ENCODE measurements around the gene TULP3.

TULP3 gene

GRCh38 chr12:2877047-2877952, 13.4 kb upstream of the TULP3 start, which contains the start of the genes FOXM1 and RHNO1:
FOXM1 (minus strand) TSS chr12:2877174; CDS start chr12:2874478, 2,696 bp downstream.
RHNO1 (plus strand) TSS chr12:2877223; CDS start chr12:2885367, 8,144 bp downstream.
- DNase-seq = peak; percentile 17 to 95 (median 86)

- DNase-seq = peak in 5 of 56 donors; percentile 4 to 37 (median 5)
Observed at GRCh38 chr12:2877953-2878732, 12.5 kb upstream of the TULP3 start.

- DNase-seq = no peak
Observed at GRCh38 chr12:2879853-2880252, 10.8 kb upstream of the TULP3 start.

- no peak for DNase-seq
Observed at GRCh38 chr12:2884810-2885209, 5.9 kb upstream of the TULP3 start.

GRCh38 chr12:2886768-2887450, 3.8 kb upstream of the TULP3 start:
- DNase-seq = no peak

- no peak for DNase-seq
Observed at GRCh38 chr12:2890001-2890387, 697 bp upstream of the TULP3 start.

- DNase-seq = peak in 36 of 56 donors; percentile 29 to 79 (median 64)
Observed at GRCh38 chr12:2891240-2892053, 756 bp downstream of the TULP3 start.

GRCh38 chr12:2892246-2892645, 1.6 kb downstream of the TULP3 start:
- no peak for DNase-seq

GRCh38 chr12:2893007-2893406, 2.3 kb downstream of the TULP3 start:
- no peak for DNase-seq

GRCh38 chr12:2895051-2895451, 4.4 kb downstream of the TULP3 start:
- DNase-seq = no peak

GRCh38 chr12:2895511-2895910, 4.8 kb downstream of the TULP3 start:
- no peak for DNase-seq

- DNase-seq = no peak
Observed at GRCh38 chr12:2897418-2897817, 6.7 kb downstream of the TULP3 start.

- no peak for DNase-seq
Observed at GRCh38 chr12:2900642-2901041, 10.0 kb downstream of the TULP3 start.

GRCh38 chr12:2902272-2902880, 11.7 kb downstream of the TULP3 start:
- peak in 36 of 56 donors; percentile 3 to 65 (median 23) for DNase-seq

GRCh38 chr12:2904260-2904659, 13.6 kb downstream of the TULP3 start:
- no peak for DNase-seq

- no peak for DNase-seq
Observed at GRCh38 chr12:2912216-2912575, 21.5 kb downstream of the TULP3 start.

GRCh38 chr12:2919249-2919648, 28.6 kb downstream of the TULP3 start:
- no peak for DNase-seq

GRCh38 chr12:2922329-2922728, 31.6 kb downstream of the TULP3 start:
- no peak for DNase-seq

- no peak for DNase-seq
Observed at GRCh38 chr12:2923057-2923456, 32.4 kb downstream of the TULP3 start.

- DNase-seq = no peak
Observed at GRCh38 chr12:2924019-2924418, 33.3 kb downstream of the TULP3 start.

Data from nucleus accumbens (tissue), 56 donors.